KOPT-K1 (cell line): ENCODE data around the gene ERP44.

Source experiments
- H3K27ac ChIP-seq: fragments of 200-600 bp; sonication (generic); 2 replicates; pipeline ENCODE4 v1.5.1; 2016; ENCODE audit warnings: antibody characterized with exemption, mild to moderate bottlenecking, low read depth, low read length; ENCODE audit not compliant: poor library complexity, severe bottlenecking
- H3K36me3 ChIP-seq: fragments of 200-600 bp; sonication (generic); 2 replicates; pipeline ENCODE4 v1.5.1; 2017; ENCODE audit warnings: antibody characterized with exemption, mild to moderate bottlenecking, low read length, moderate library complexity; ENCODE audit not compliant: insufficient read depth
- H3K9me3 ChIP-seq: fragments of 200-600 bp; sonication (generic); 2 replicates; pipeline ENCODE4 v1.5.1; 2017; ENCODE audit warnings: antibody characterized with exemption, low read length, mild to moderate bottlenecking; ENCODE audit not compliant: insufficient read depth, poor library complexity, severe bottlenecking

The ERP44 gene

GRCh38 chr9:99929652-99930051 lies 169.1 kb downstream of the ERP44 start:
- H3K36me3 ChIP-seq, result no peaks in the 10 kb centered on the region; the same call in 1 of the 2 replicates
- H3K27ac ChIP-seq, result no peak overlapping the region
- H3K9me3 ChIP-seq, result peaks cover 16% of the 10 kb centered on the region
